T-cell (primary cell): ENCODE data around the gene DRD1. TPM values are rescaled to one million over a fixed set of nuclear protein-coding genes. Genes with fewer than 3 reads are reported as not detected.
"Not testable (repeated sequence)": the region's sequence is repeated elsewhere in the genome, so short reads cannot be mapped to it uniquely, and the experiment has no call there.

Experiments
- ATAC-seq, 4 experiments: fragments of 200-7000 bp in 3 of 4; fragments of 150-1000 bp in 1 of 4; cut with Tn5 transposase; replicated peaks in 1 of 4; 1 replicate in 3 of 4; 2 replicates in 1 of 4; pipeline ENCODE4 v1.10.0; 2021; ENCODE audit warnings: moderate library complexity in 3 of 4, mild to moderate bottlenecking in 2 of 4, moderate number of reproducible peaks in 1 of 4
- CTCF ChIA-PET, 2 donors: fragments of 300-600 bp; sonication (Branson Sonifier 250); formaldehyde crosslinking; loops; one replicate each; lab custom pipeline; 2022; ENCODE audit warnings: antibody characterized with exemption in 2 of 2; lab: Charles Lee
- POLR2A ChIA-PET, 2 donors: fragments of 300-600 bp; sonication (Branson Sonifier 250); formaldehyde crosslinking; loops; one replicate each; lab custom pipeline; 2022; ENCODE audit warnings: antibody characterized with exemption in 2 of 2; lab: Charles Lee
- DNase-seq, 35 experiments: peaks; one replicate each; pipeline versions ENCODE4 v3.0.0 to v3.0.0-alpha.2; 2013 to 2023
- H3K27ac ChIP-seq: one replicate; pipeline ENCODE4 v1.5.1; 2013; ENCODE audit warnings: low read length
- H3K27me3 ChIP-seq, 2 experiments: replicated peaks in 1 of 2; 1 replicate in 1 of 2; 2 replicates in 1 of 2; pipeline versions ENCODE4 v1.6.1 to v1.7.0; 2013; ENCODE audit warnings: low read length in 1 of 2, mixed read lengths in 1 of 2; ENCODE audit not compliant: control insufficient read depth in 2 of 2, insufficient read depth in 2 of 2; ENCODE audit errors: extremely low read depth in 1 of 2
- H3K36me3 ChIP-seq, 2 donors: 1 replicate in 1 of 2; 2 replicates in 1 of 2; pipeline versions ENCODE4 v1.6.1 to v1.7.0; 2013; ENCODE audit warnings: low read length in 1 of 2; ENCODE audit not compliant: control insufficient read depth in 2 of 2, insufficient read depth in 1 of 2; ENCODE audit errors: extremely low read depth in 1 of 2
- H3K4me1 ChIP-seq, 2 experiments: 1 replicate in 1 of 2; 2 replicates in 1 of 2; pipeline versions ENCODE4 v1.6.1 to v1.7.0; 2013; ENCODE audit warnings: low read length in 2 of 2, mixed read lengths in 1 of 2; ENCODE audit not compliant: insufficient read depth in 2 of 2, control insufficient read depth in 1 of 2; ENCODE audit errors: extremely low read depth in 1 of 2
- H3K4me3 ChIP-seq, 2 donors: 1 replicate in 1 of 2; 2 replicates in 1 of 2; pipeline versions ENCODE4 v1.5.1 to v1.7.0; 2013; ENCODE audit warnings: mild to moderate bottlenecking in 2 of 2, low read length in 1 of 2, moderate library complexity in 1 of 2; ENCODE audit not compliant: control insufficient read depth in 1 of 2; ENCODE audit errors: extremely low read depth in 1 of 2
- H3K9me3 ChIP-seq: 2 replicates; pipeline ENCODE4 v1.7.0; 2013
- H3K27ac Mint-ChIP-seq, 2 donors: one replicate each; pipeline ENCODE4 v1.8.0; 2020 to 2021; ENCODE audit warnings: mild to moderate bottlenecking in 2 of 2, mixed read lengths in 2 of 2
- H3K27me3 Mint-ChIP-seq, 2 donors: one replicate each; pipeline ENCODE4 v1.8.0; 2021 to 2022; ENCODE audit warnings: mixed read lengths in 2 of 2
- H3K36me3 Mint-ChIP-seq: one replicate; pipeline ENCODE4 v1.8.0; 2021; ENCODE audit warnings: mixed read lengths
- H3K4me1 Mint-ChIP-seq, 3 donors: one replicate each; pipeline ENCODE4 v1.8.0; 2020 to 2022; ENCODE audit warnings: mixed read lengths in 3 of 3, mild to moderate bottlenecking in 1 of 3
- H3K4me3 Mint-ChIP-seq, 3 donors: one replicate each; pipeline ENCODE4 v1.8.0; 2020 to 2022; ENCODE audit warnings: mild to moderate bottlenecking in 3 of 3, mixed read lengths in 3 of 3, moderate library complexity in 3 of 3
- H3K9me3 Mint-ChIP-seq, 3 donors: one replicate each; pipeline ENCODE4 v1.8.0; 2020 to 2022; ENCODE audit warnings: mixed read lengths in 3 of 3
- WGBS: methylation state at CpG from one replicate; pipeline ENCODE4 v1.1.5; 2013; ENCODE audit warnings: missing lambda C conversion rate; ENCODE audit not compliant: insufficient coverage; 5-methylcytosine and 5-hydroxymethylcytosine counted together
- total RNA-seq, 35 experiments: library from RNA in 6 of 35; stranded (reverse) in 6 of 35; fragments of 120-200 nt in 1 of 35; gene quantifications; one replicate each; pipeline versions ENCODE4 v1.2.1 to v1.2.4 and lab custom pipeline; 2013 to 2026

DRD1 gene
- total RNA-seq, 5 donors from 2014 or later (not counting 1 experiment from before 2014, with no cell fraction given), result not detected

- H3K4me1 Mint-ChIP-seq, result no peaks in the 10 kb centered on the region
- Histone ChIP-seq H3K27ac (no peak overlapping the region), H3K9me3 (no peaks in the 10 kb centered on the region), H3K4me3 (no peak overlapping the region), H3K4me1 (no peaks in the 10 kb centered on the region), H3K36me3 (no peaks in the 10 kb centered on the region), H3K27me3 (peaks cover 3 to 7% of the 10 kb centered on the region in 2 experiments)
- DNase-seq (no peak), ATAC-seq (no peak)
- no CpG with 5 or more reads among the region's 2 CpGs for WGBS
- POLR2A ChIA-PET, result interaction anchor here in 1 of 2 donors (0.7 kb wide), 1 partner anchor 226 kb away, joined by 3 read pairs; no protein-coding TSS in a partner anchor
- H3K27me3 Mint-ChIP-seq, result peaks cover 28 to 55% of the 10 kb centered on the region in 2 donors
- no peaks in the 10 kb centered on the region for H3K36me3 Mint-ChIP-seq
- H3K4me3 Mint-ChIP-seq, result no peak overlapping the region
- H3K27ac Mint-ChIP-seq, result no peak overlapping the region
- H3K9me3 Mint-ChIP-seq, result peaks cover 2 to 4% (median 4%) of the 10 kb centered on the region in 3 donors
- CTCF ChIA-PET, result no interaction called here
Measured at GRCh38 chr5:175415303-175415702, 28.7 kb downstream of the DRD1 start.

GRCh38 chr5:175410926-175411325, 33.1 kb downstream of the DRD1 start:
- H3K36me3 ChIP-seq, result no peaks in the 10 kb centered on the region
- ChIA-PET CTCF (no interaction called here), POLR2A (no interaction called here)
- WGBS, result no CpG with 5 or more reads among the region's 2 CpGs
- Mint-ChIP-seq H3K27ac (no peak overlapping the region), H3K9me3 (peaks cover 2 to 4% (median 4%) of the 10 kb centered on the region in 3 donors), H3K27me3 (peaks cover 13 to 40% of the 10 kb centered on the region in 2 donors), H3K36me3 (no peaks in the 10 kb centered on the region), H3K4me1 (no peaks in the 10 kb centered on the region), H3K4me3 (no peak overlapping the region)
- no peak for DNase-seq
- no peak for ATAC-seq
- no peak overlapping the region for H3K4me3 ChIP-seq
- H3K9me3 ChIP-seq, result no peaks in the 10 kb centered on the region
- no peaks in the 10 kb centered on the region for H3K4me1 ChIP-seq
- no peak overlapping the region for H3K27ac ChIP-seq
- peaks cover 3% of the 10 kb centered on the region in 2 experiments for H3K27me3 ChIP-seq

- no peak overlapping the region for H3K4me3 Mint-ChIP-seq
- CTCF ChIA-PET, result no interaction called here
Measured at GRCh38 chr5:175406300-175406699, 37.7 kb downstream of the DRD1 start.

GRCh38 chr5:175397590-175398297, 46.2 kb downstream of the DRD1 start:
- H3K4me3 ChIP-seq, H3K36me3 Mint-ChIP-seq, H3K36me3 ChIP-seq, H3K9me3 Mint-ChIP-seq, DNase-seq, H3K9me3 ChIP-seq, ATAC-seq, H3K27ac ChIP-seq, H3K4me3 Mint-ChIP-seq, H3K4me1 ChIP-seq, H3K27ac Mint-ChIP-seq, POLR2A ChIA-PET, CTCF ChIA-PET, H3K4me1 Mint-ChIP-seq: not testable (repeated sequence)
- peaks cover 0 to 12% of the 10 kb centered on the region in 2 experiments for H3K27me3 ChIP-seq
- H3K27me3 Mint-ChIP-seq, result peaks cover 21% of the 10 kb centered on the region in 2 donors
- 67% methylated on average over 4 of the region's 28 CpGs for WGBS

More at GRCh38 chr5:175406300-175406699, 37.7 kb downstream of the DRD1 start:
- Mint-ChIP-seq H3K4me1 (no peaks in the 10 kb centered on the region), H3K27ac (no peak overlapping the region), H3K36me3 (no peaks in the 10 kb centered on the region), H3K27me3 (peaks cover 0 to 11% of the 10 kb centered on the region in 2 donors), H3K9me3 (peaks cover 5 to 8% (median 8%) of the 10 kb centered on the region in 3 donors)
- no peak overlapping the region for H3K4me3 ChIP-seq
- H3K4me1 ChIP-seq, result no peaks in the 10 kb centered on the region
- peaks cover 2% of the 10 kb centered on the region for H3K9me3 ChIP-seq
- 50% methylated on average over 1 of the region's 3 CpGs for WGBS
- no peaks in the 10 kb centered on the region for H3K27me3 ChIP-seq
- no peak for DNase-seq
- no peaks in the 10 kb centered on the region for H3K36me3 ChIP-seq
- no peak overlapping the region for H3K27ac ChIP-seq
- no peak for ATAC-seq
- POLR2A ChIA-PET, result no interaction called here

GRCh38 chr5:175395430-175395829, 48.6 kb downstream of the DRD1 start:
- WGBS, result 100% methylated on average over 2 of the region's 4 CpGs
- H3K4me1 ChIP-seq, H3K4me1 Mint-ChIP-seq, H3K9me3 Mint-ChIP-seq, ATAC-seq, DNase-seq, H3K4me3 ChIP-seq, H3K27ac Mint-ChIP-seq, H3K36me3 Mint-ChIP-seq, H3K9me3 ChIP-seq, H3K4me3 Mint-ChIP-seq, H3K27ac ChIP-seq, CTCF ChIA-PET, H3K36me3 ChIP-seq: not testable (repeated sequence)
- H3K27me3 Mint-ChIP-seq, result peaks cover 21 to 23% of the 10 kb centered on the region in 2 donors
- POLR2A ChIA-PET, result interaction anchor here in 1 of 2 donors (0.6 kb wide), 1 partner anchor 15 kb away, joined by 4 read pairs; no protein-coding TSS in a partner anchor
- H3K27me3 ChIP-seq, result peaks cover 0 to 14% of the 10 kb centered on the region in 2 experiments

- no peaks in the 10 kb centered on the region for H3K9me3 ChIP-seq
- DNase-seq (no peak), ATAC-seq (no peak)
- no peaks in the 10 kb centered on the region for H3K4me1 ChIP-seq
- H3K36me3 Mint-ChIP-seq, result no peaks in the 10 kb centered on the region
- no peak overlapping the region for H3K4me3 ChIP-seq
- no peak overlapping the region for H3K27ac ChIP-seq
- 77% methylated on average over 3 of the region's 5 CpGs for WGBS
- peaks cover 17 to 26% of the 10 kb centered on the region in 2 donors for H3K27me3 Mint-ChIP-seq
- POLR2A ChIA-PET, result no interaction called here
- H3K27me3 ChIP-seq, result peaks cover 0 to 14% of the 10 kb centered on the region in 2 experiments
- CTCF ChIA-PET, result no interaction called here
- H3K4me1 Mint-ChIP-seq, result no peaks in the 10 kb centered on the region
- no peak overlapping the region for H3K4me3 Mint-ChIP-seq
- no peak overlapping the region for H3K27ac Mint-ChIP-seq
- H3K36me3 ChIP-seq, result no peaks in the 10 kb centered on the region
- no peaks in the 10 kb centered on the region for H3K9me3 Mint-ChIP-seq
Measured at GRCh38 chr5:175394601-175395000, 49.4 kb downstream of the DRD1 start.
